H1 (cell line): Measurements from ENCODE around the gene SLC25A53. TPM values are rescaled to one million over a fixed set of nuclear protein-coding genes. Genes with fewer than 3 reads are reported as not detected.

Source experiments
- CTCF ChIA-PET: fragments of 300-600 bp; sonication (Branson Sonifier 250); formaldehyde crosslinking; loops from one replicate; lab custom pipeline; 2021; ENCODE audit not compliant: partially characterized antibody; lab: Charles Lee
- POLR2A ChIA-PET: fragments of 300-600 bp; sonication (Branson Sonifier 250); formaldehyde crosslinking; loops from one replicate; lab custom pipeline; 2021; ENCODE audit warnings: inconsistent platforms; ENCODE audit not compliant: partially characterized antibody; lab: Charles Lee
- DNase-seq, 2 experiments: peaks; one replicate each; pipeline versions ENCODE4 v3.0.0 to v3.0.0-alpha.2; 2010 to 2022; ENCODE audit warnings: low spot score in 2 of 2, low read depth in 1 of 2, mixed read lengths in 1 of 2
- FAIRE-seq: peaks from 2 replicates; lab custom pipeline; 2011; peaks lifted over from hg19 to GRCh38; lab: Jason Lieb, UNC
- H2AFZ ChIP-seq: 2 replicates; pipeline ENCODE4 v1.8.1; 2012; ENCODE audit warnings: low read length, inconsistent platforms
- H2AK5ac ChIP-seq: 2 replicates; pipeline ENCODE4 v1.6.1; 2013; ENCODE audit warnings: low read depth, low read length
- H2BK120ac ChIP-seq: replicated peaks from 2 replicates; pipeline ENCODE3; 2013; ENCODE audit warnings: low read depth, low read length, inconsistent platforms
- H2BK12ac ChIP-seq: 2 replicates; pipeline ENCODE4 v1.6.1; 2013; ENCODE audit warnings: low read depth, low read length
- H2BK15ac ChIP-seq: 2 replicates; pipeline ENCODE4 v1.6.1; 2013; ENCODE audit warnings: low read length
- H2BK20ac ChIP-seq: 2 replicates; pipeline ENCODE4 v1.6.1; 2013; ENCODE audit warnings: low read length
- H2BK5ac ChIP-seq: 2 replicates; pipeline ENCODE4 v1.6.1; 2013; ENCODE audit warnings: low read depth, low read length
- H3K14ac ChIP-seq: 2 replicates; pipeline ENCODE4 v1.6.1; 2013; ENCODE audit warnings: inconsistent platforms; ENCODE audit not compliant: insufficient read length
- H3K18ac ChIP-seq: 2 replicates; pipeline ENCODE4 v1.6.1; 2013; ENCODE audit warnings: low read length; ENCODE audit errors: extremely low read depth
- H3K23ac ChIP-seq: 2 replicates; pipeline ENCODE4 v1.6.1; 2013; ENCODE audit warnings: inconsistent platforms; ENCODE audit not compliant: insufficient read length
- H3K23me2 ChIP-seq: 2 replicates; pipeline ENCODE4 v1.6.1; 2013; ENCODE audit warnings: low read depth, low read length
- H3K27ac ChIP-seq: 2 replicates; pipeline ENCODE4 v1.6.1; 2011; ENCODE audit warnings: low read depth, low read length, inconsistent platforms
- H3K27me3 ChIP-seq, 4 experiments: replicated peaks in 1 of 4; 1 replicate in 1 of 4; 2 replicates in 3 of 4; pipeline versions ENCODE4 v1.6.1 to v1.8.1; 2011 to 2013; ENCODE audit warnings: low read length in 3 of 4, mild to moderate bottlenecking in 3 of 4, inconsistent platforms in 2 of 4, mixed read lengths in 2 of 4, moderate library complexity in 1 of 4; ENCODE audit not compliant: control insufficient read depth in 3 of 4, insufficient read depth in 3 of 4; ENCODE audit errors: extremely low read depth in 1 of 4
- H3K36me3 ChIP-seq, 4 experiments: 2 replicates each; pipeline versions ENCODE4 v1.6.1 to v1.8.1; 2011 to 2013; ENCODE audit warnings: mild to moderate bottlenecking in 4 of 4, low read length in 3 of 4, moderate library complexity in 2 of 4, control low read depth in 1 of 4, inconsistent platforms in 1 of 4; ENCODE audit not compliant: insufficient read depth in 4 of 4, control insufficient read depth in 2 of 4
- H3K4ac ChIP-seq: replicated peaks from 2 replicates; pipeline ENCODE3; 2013; ENCODE audit warnings: low read length, low read depth, mixed read lengths, inconsistent platforms; ENCODE audit not compliant: insufficient read length
- H3K4me1 ChIP-seq, 4 experiments: replicated peaks in 1 of 4; 1 replicate in 1 of 4; 2 replicates in 3 of 4; pipeline versions ENCODE4 v1.6.1 to v1.8.1; 2011 to 2013; ENCODE audit warnings: low read length in 3 of 4, inconsistent platforms in 2 of 4, mixed read lengths in 1 of 4; ENCODE audit not compliant: insufficient read depth in 4 of 4, control insufficient read depth in 3 of 4
- H3K4me2 ChIP-seq, 2 experiments: 2 replicates each; pipeline versions ENCODE4 v1.6.1 to v1.8.1; 2011 to 2013; ENCODE audit warnings: low read depth in 2 of 2, low read length in 2 of 2, control low read depth in 1 of 2, inconsistent platforms in 1 of 2, mild to moderate bottlenecking in 1 of 2; ENCODE audit not compliant: insufficient read depth in 1 of 2
- H3K4me3 ChIP-seq, 4 experiments: fragments of 200-600, 300-600 bp in 1 of 4; sonication (generic), shearing (Covaris generic), sonication (Bioruptor Twin) in 1 of 4; 2 replicates each; pipeline versions ENCODE4 v1.5.1 to v1.8.1; 2011 to 2016; ENCODE audit warnings: low read length in 4 of 4, low read depth in 3 of 4, control low read depth in 2 of 4, inconsistent platforms in 2 of 4, mild to moderate bottlenecking in 2 of 4, mixed read lengths in 1 of 4, moderate library complexity in 1 of 4; ENCODE audit not compliant: insufficient read depth in 2 of 4; ENCODE audit errors: extremely low read depth in 1 of 4
- H3K56ac ChIP-seq: replicated peaks from 2 replicates; pipeline ENCODE3; 2013; ENCODE audit warnings: low read depth, mild to moderate bottlenecking, mixed read lengths, low read length, inconsistent platforms; ENCODE audit not compliant: insufficient read length
- H3K79me1 ChIP-seq: 2 replicates; pipeline ENCODE4 v1.6.1; 2013; ENCODE audit warnings: low read depth, low read length, control low read depth
- H3K79me2 ChIP-seq, 2 experiments: 2 replicates each; pipeline versions ENCODE4 v1.6.1 to v1.8.1; 2012 to 2013; ENCODE audit warnings: low read length in 2 of 2, mild to moderate bottlenecking in 2 of 2, inconsistent platforms in 1 of 2; ENCODE audit not compliant: insufficient read depth in 2 of 2, control insufficient read depth in 1 of 2
- H3K9ac ChIP-seq, 4 experiments: replicated peaks in 1 of 4; 1 replicate in 1 of 4; 2 replicates in 3 of 4; pipeline versions ENCODE4 v1.6.1 to v1.8.1; 2011 to 2013; ENCODE audit warnings: low read depth in 3 of 4, low read length in 3 of 4, control low read depth in 2 of 4, mild to moderate bottlenecking in 2 of 4, moderate library complexity in 2 of 4, inconsistent platforms in 1 of 4; ENCODE audit errors: extremely low read depth in 1 of 4
- H3K9me3 ChIP-seq, 2 experiments: 2 replicates each; pipeline versions ENCODE4 v1.6.1 to v1.8.1; 2012 to 2013; ENCODE audit warnings: mild to moderate bottlenecking in 2 of 2, moderate library complexity in 2 of 2, control low read depth in 1 of 2, inconsistent platforms in 1 of 2, low read depth in 1 of 2, low read length in 1 of 2, mixed read lengths in 1 of 2; ENCODE audit not compliant: insufficient read depth in 2 of 2
- H4K20me1 ChIP-seq, 2 experiments: replicated peaks in 1 of 2; 2 replicates each; pipeline versions ENCODE3 to v1.8.1; 2011 to 2013; ENCODE audit warnings: inconsistent platforms in 2 of 2, low read length in 2 of 2, mild to moderate bottlenecking in 1 of 2; ENCODE audit not compliant: insufficient read depth in 2 of 2, control insufficient read depth in 1 of 2
- H4K5ac ChIP-seq: 2 replicates; pipeline ENCODE4 v1.6.1; 2013; ENCODE audit warnings: low read length, low read depth, mixed read lengths, inconsistent platforms; ENCODE audit not compliant: insufficient read length
- H4K8ac ChIP-seq: 2 replicates; pipeline ENCODE4 v1.8.0; 2013; ENCODE audit warnings: mild to moderate bottlenecking, moderate library complexity, low read length, inconsistent platforms; ENCODE audit not compliant: insufficient read depth; ENCODE audit errors: extremely low read depth
- H4K91ac ChIP-seq: replicated peaks from 2 replicates; pipeline ENCODE3; 2013; ENCODE audit warnings: low read length, mixed read lengths, inconsistent platforms; ENCODE audit not compliant: insufficient read length
- ATF3 ChIP-seq: IDR thresholded peaks from 2 replicates; pipeline ENCODE4 v1.6.1; 2011; ENCODE audit warnings: low read depth, mild to moderate bottlenecking, low read length; ENCODE audit not compliant: insufficient read depth
- BCL11A ChIP-seq, 2 experiments: IDR thresholded peaks; one replicate each; pipeline ENCODE4 v1.6.1; 2011; ENCODE audit warnings: low read depth in 2 of 2, low read length in 2 of 2, mild to moderate bottlenecking in 2 of 2
- CBX5 ChIP-seq: fragments of 300-800, 300-1000 bp; sonication (generic); IDR thresholded peaks from 2 replicates; pipeline ENCODE4 v1.7.1; 2016; ENCODE audit warnings: antibody characterized with exemption, low read length, low read depth
- CREB1 ChIP-seq: IDR thresholded peaks from 2 replicates; pipeline ENCODE4 v1.6.1; 2012; ENCODE audit warnings: inconsistent platforms
- CTBP2 ChIP-seq: IDR thresholded peaks from 2 replicates; pipeline ENCODE4 v1.7.0; 2011; ENCODE audit warnings: borderline replicate concordance, mild to moderate bottlenecking, moderate library complexity, mixed read lengths, low read length; ENCODE audit not compliant: insufficient read depth, insufficient read length
- FOSL1 ChIP-seq: IDR thresholded peaks from 2 replicates; pipeline ENCODE4 v1.6.1; 2011; ENCODE audit warnings: mild to moderate bottlenecking, low read depth, low read length, moderate library complexity; ENCODE audit not compliant: insufficient read depth
- PHF8 ChIP-seq: fragments of 200-600 bp; sonication (generic); conservative IDR thresholded peaks from 2 replicates; pipeline ENCODE4 v1.7.1; 2012; ENCODE audit warnings: low read depth, mild to moderate bottlenecking, inconsistent platforms, low read length, moderate library complexity
- RNF2 ChIP-seq: fragments of 200-900, 300-1000 bp; sonication (generic); IDR thresholded peaks from 2 replicates; pipeline ENCODE4 v1.7.1; 2016; ENCODE audit warnings: borderline replicate concordance, low read depth, mild to moderate bottlenecking, antibody characterized with exemption, low read length; ENCODE audit not compliant: poor library complexity, severe bottlenecking; ENCODE audit errors: missing control alignments
- SP1 ChIP-seq: IDR thresholded peaks from 2 replicates; pipeline ENCODE4 v1.6.1; 2011; ENCODE audit warnings: low read depth, low read length
- SUZ12 ChIP-seq: fragments of 200-600 bp; sonication (generic); IDR thresholded peaks from 2 replicates; pipeline ENCODE4 v1.6.1; 2012; ENCODE audit warnings: mild to moderate bottlenecking, inconsistent platforms, low read length, moderate library complexity, mixed read lengths
- TAF7 ChIP-seq: optimal IDR thresholded peaks from 2 replicates; pipeline ENCODE3; 2011; ENCODE audit warnings: low read depth, mild to moderate bottlenecking, inconsistent platforms, low read length, moderate library complexity, borderline replicate concordance
- WGBS, 2 experiments: shearing (Covaris generic) in 1 of 2; methylation state at CpG; one replicate each; pipeline versions ENCODE4 v1.1.6 to v1.1.7; 2013 to 2015; ENCODE audit warnings: low lambda C conversion rate in 2 of 2, mixed read lengths in 2 of 2, inconsistent platforms in 1 of 2, low coverage in 1 of 2, missing lambda C conversion rate in 1 of 2; ENCODE audit not compliant: insufficient replicate concordance in 2 of 2, insufficient coverage in 1 of 2, insufficient read length in 1 of 2; ENCODE audit errors: extremely low coverage in 1 of 2, missing lambda C conversion rate in 1 of 2; 5-methylcytosine and 5-hydroxymethylcytosine counted together
- polyA plus RNA-seq, 7 experiments: library from polyadenylated mRNA; depleted of rRNA in 3 of 7; stranded (reverse) in 5 of 7; unstranded in 2 of 7; fragments of >200 nt in 5 of 7; fragments of 200-250 nt in 2 of 7; gene quantifications; 1 replicate in 5 of 7; 2 replicates in 1 of 7; 4 replicates in 1 of 7; pipeline versions ENCODE4 v1.2.1 to v1.2.3, GENCODE V29; 2011 to 2013; ENCODE audit warnings: missing spikeins in 2 of 7, mixed read lengths in 2 of 7
- total RNA-seq: library from RNA; stranded (reverse); fragmentation: NEBNext Ultra II Directional; extraction: Animal tissue kit (Norgen Biotek cat#: 25700); gene quantifications from 2 replicates; pipeline ENCODE4 v1.2.1, GENCODE V29; 2021

Gene SLC25A53
- total and polyA plus RNA-seq, 2 of the 8 experiments (the other 6 are each of a cell fraction or from before 2014, with no cell fraction given): 2.4 to 4.2 TPM

GRCh38 chrX:104098151-104098808, 58.5 kb downstream of the SLC25A53 start:
- no peak overlapping the region for H3K56ac ChIP-seq
- no peak overlapping the region for H3K27ac ChIP-seq
- no peak overlapping the region for H3K4me2 ChIP-seq
- no peak overlapping the region for H2BK120ac ChIP-seq
- no peak overlapping the region for H4K8ac ChIP-seq
- H4K5ac ChIP-seq: no peak overlapping the region
- H3K9me3 ChIP-seq: no peaks in the 10 kb centered on the region
- H2BK20ac ChIP-seq: no peak overlapping the region
- DNase-seq (no peak), FAIRE-seq (peak; percentile 94)
- H3K36me3 ChIP-seq: no peaks in the 10 kb centered on the region
- WGBS, 2 experiments: 15% methylated on average over 4 of the region's 4 CpGs; no CpG with 5 or more reads in 1 of the 2 experiments
- no peaks in the 10 kb centered on the region for H3K79me1 ChIP-seq
- no peak overlapping the region for H2BK12ac ChIP-seq
- no peaks in the 10 kb centered on the region for H3K27me3 ChIP-seq
- H3K18ac ChIP-seq: no peak overlapping the region
- H2BK5ac ChIP-seq: no peak overlapping the region
- H2AK5ac ChIP-seq: no peak overlapping the region
- H2BK15ac ChIP-seq: no peak overlapping the region
- H2AFZ ChIP-seq: no peak overlapping the region
- no peaks in the 10 kb centered on the region for H3K79me2 ChIP-seq
- POLR2A ChIA-PET: no interaction called here
- CTCF ChIA-PET: interaction anchor here (0.7 to 1.6 kb wide), 6 partner anchors 10 to 253 kb away, joined by 3 to 12 read pairs (median 4); partner anchors contain the start of gene ZCCHC18
- no peaks in the 10 kb centered on the region for H3K4me1 ChIP-seq
- H4K20me1 ChIP-seq: no peaks in the 10 kb centered on the region
- H3K23ac ChIP-seq: no peak overlapping the region
- no peak overlapping the region for H3K14ac ChIP-seq
- no peak overlapping the region for H3K4me3 ChIP-seq
- H3K23me2 ChIP-seq: no peaks in the 10 kb centered on the region
- no peak overlapping the region for H3K9ac ChIP-seq
- no peak overlapping the region for H4K91ac ChIP-seq
- H3K4ac ChIP-seq: no peak overlapping the region
- no peak for TF ChIP-seq RNF2
- no peak for TF ChIP-seq TAF7
- no peak for TF ChIP-seq ATF3
- TF ChIP-seq CREB1: no peak
- no peak for TF ChIP-seq SUZ12
- TF ChIP-seq CBX5: no peak
- TF ChIP-seq CTBP2: no peak
- no peak for TF ChIP-seq SP1
- no peak for TF ChIP-seq PHF8
- no peak for TF ChIP-seq FOSL1
- TF ChIP-seq BCL11A (IDR thresholded peaks at IDR 0.05; ENCODE audit: low read depth in 2 of 2, low read length in 2 of 2): no peak
